OCI-LY7 (cell line): ENCODE results near the gene REXO1. TPM values are rescaled to one million over a fixed set of nuclear protein-coding genes. Genes with fewer than 3 reads are reported as not detected.

Experiments used
- BruUV-seq: library from RNA; stranded (reverse); fragments of 400-500 nt; replicated peaks from 2 replicates; lab custom pipeline; 2021; lab: Mats Ljungman, UMichigan
- CTCF ChIA-PET: fragments of 300-600 bp; sonication (Branson Sonifier 250); formaldehyde crosslinking; loops from one replicate; lab custom pipeline; 2022; ENCODE audit warnings: antibody characterized with exemption; ENCODE audit not compliant: unreplicated experiment; lab: Charles Lee
- POLR2A ChIA-PET: fragments of 300-600 bp; sonication (Branson Sonifier 250); formaldehyde crosslinking; loops from one replicate; lab custom pipeline; 2022; ENCODE audit warnings: antibody characterized with exemption; lab: Charles Lee
- DNase-seq: peaks from one replicate; pipeline ENCODE4 v3.0.0-alpha.2; 2015; ENCODE audit warnings: low spot score
- H2AFZ ChIP-seq: fragments of 200-600 bp; sonication (generic), shearing (Covaris generic); 2 replicates; pipeline ENCODE4 v1.6.1; 2014; ENCODE audit warnings: mild to moderate bottlenecking, antibody characterized with exemption, low read length, moderate library complexity
- H3K27ac ChIP-seq: fragments of 200-600 bp; sonication (generic); 2 replicates; pipeline ENCODE4 v1.5.1; 2014; ENCODE audit warnings: mixed run types, low read depth, mild to moderate bottlenecking, moderate library complexity, low read length, inconsistent platforms; ENCODE audit not compliant: poor library complexity, severe bottlenecking
- H3K36me3 ChIP-seq: fragments of 200-600 bp; sonication (generic); 2 replicates; pipeline ENCODE4 v1.6.1; 2014; ENCODE audit warnings: mild to moderate bottlenecking, antibody characterized with exemption, low read length, moderate library complexity, mixed read lengths; ENCODE audit not compliant: insufficient read depth
- H3K4me1 ChIP-seq: fragments of 200-600 bp; sonication (generic); 2 replicates; pipeline ENCODE4 v1.5.1; 2014; ENCODE audit warnings: mild to moderate bottlenecking, low read length; ENCODE audit not compliant: insufficient read depth, poor library complexity, severe bottlenecking
- H3K4me2 ChIP-seq: fragments of 200-600 bp; sonication (generic); 2 replicates; pipeline ENCODE4 v1.6.1; 2014; ENCODE audit warnings: mild to moderate bottlenecking, low read length
- H3K4me3 ChIP-seq: fragments of 200-600 bp; sonication (generic); 2 replicates; pipeline ENCODE4 v1.5.1; 2014; ENCODE audit warnings: mild to moderate bottlenecking, low read depth, low read length; ENCODE audit not compliant: poor library complexity, severe bottlenecking
- H3K79me2 ChIP-seq: fragments of 200-600 bp; sonication (generic); 2 replicates; pipeline ENCODE4 v1.6.1; 2016; ENCODE audit warnings: low read depth, mild to moderate bottlenecking, low read length, moderate library complexity, mixed read lengths; ENCODE audit not compliant: insufficient read depth
- H3K9me2 ChIP-seq: fragments of 200-600 bp; sonication (generic); 2 replicates; pipeline ENCODE4 v1.6.1; 2016; ENCODE audit warnings: mild to moderate bottlenecking, low read length, mixed read lengths; ENCODE audit not compliant: insufficient read depth
- H3K9me3 ChIP-seq: fragments of 200-600 bp; sonication (generic); 2 replicates; pipeline ENCODE4 v1.6.1; 2014; ENCODE audit warnings: mild to moderate bottlenecking, mixed run types, low read length, mixed read lengths
- H4K20me1 ChIP-seq: fragments of 200-600 bp; sonication (generic); 2 replicates; pipeline ENCODE4 v1.6.1; 2014; ENCODE audit warnings: mild to moderate bottlenecking, antibody characterized with exemption, low read length, moderate library complexity, mixed read lengths; ENCODE audit not compliant: insufficient read depth
- CTCF ChIP-seq: fragments of 200-600 bp; sonication (generic); conservative IDR thresholded peaks from 2 replicates; pipeline ENCODE4 v1.5.1; 2014; ENCODE audit warnings: mild to moderate bottlenecking, antibody characterized with exemption, low read length, moderate library complexity, mixed read lengths
- EZH2phosphoT487 ChIP-seq: fragments of 200-600 bp; sonication (generic); IDR thresholded peaks from 2 replicates; pipeline ENCODE4 v1.6.1; 2018; ENCODE audit warnings: low read depth, borderline replicate concordance, mild to moderate bottlenecking, mixed run types, antibody characterized with exemption, low read length, moderate library complexity, mixed read lengths
- intact Hi-C: fragments of 100-400 bp; cut with micrococcal nuclease; formaldehyde crosslinking; loops from one replicate; pipeline ENCODE4 v1.10.0; 2022; ENCODE audit not compliant: unreplicated experiment
- total RNA-seq, 2 experiments: library from RNA; depleted of rRNA in 1 of 2; stranded (reverse); fragments of >200 nt in 1 of 2; shearing (Covaris generic) in 1 of 2; gene quantifications; 2 replicates each; pipeline ENCODE4 v1.2.3, GENCODE V29; 2014 to 2022

REXO1 gene
- total RNA-seq, 2 experiments from 2014 or later: 24.0 to 52.8 TPM

GRCh38 chr19:1854542-1855039 is 6.3 kb upstream of the REXO1 start:
- Histone ChIP-seq H3K4me3 (peak overlapping the region; percentile 68), H3K4me1 (peaks cover 67% of the 10 kb centered on the region), H3K36me3 (peaks cover 24% of the 10 kb centered on the region), H3K27ac (peak overlapping the region; percentile 86), H3K9me3 (no peaks in the 10 kb centered on the region), H2AFZ (no peak overlapping the region), H3K9me2 (no peaks in the 10 kb centered on the region), H4K20me1 (peaks cover 14% of the 10 kb centered on the region; the same call in 1 of the 2 replicates), H3K79me2 (peaks cover 65% of the 10 kb centered on the region), H3K4me2 (peak overlapping the region; percentile 98)
- POLR2A ChIA-PET: interaction anchor here (0.6 kb wide), 2 partner anchors 11 to 1112 kb away, joined by 3 to 4 read pairs; no protein-coding TSS in a partner anchor
- DNase-seq: no peak
- CTCF ChIA-PET: interaction anchor here (0.6 kb wide), 1 partner anchor 401 kb away, joined by 6 read pairs; the partner anchor contains the start of gene JSRP1
- BruUV-seq: no TSS peak
- intact Hi-C loops: no loop called here
- TF ChIP-seq EZH2phosphoT487 (no peak), CTCF (0 out of 2 replicates have a peak, but pooled peaks have one; percentile 19)

- Histone ChIP-seq H4K20me1 (peaks cover 13% of the 10 kb centered on the region; the same call in 1 of the 2 replicates), H3K9me3 (no peaks in the 10 kb centered on the region), H3K4me3 (no peak overlapping the region), H2AFZ (no peak overlapping the region), H3K79me2 (peaks cover 60% of the 10 kb centered on the region), H3K4me1 (peaks cover 66% of the 10 kb centered on the region), H3K9me2 (no peaks in the 10 kb centered on the region), H3K27ac (peak overlapping the region; percentile 67), H3K36me3 (peaks cover 24% of the 10 kb centered on the region), H3K4me2 (peak overlapping the region; percentile 40)
- TF ChIP-seq EZH2phosphoT487 (no peak), CTCF (no peak)
- DNase-seq: no peak
- BruUV-seq: no TSS peak
- ChIA-PET CTCF (no interaction called here), POLR2A (interaction anchor here (0.6 kb wide), 1 partner anchor 1113 kb away, joined by 3 read pairs; no protein-coding TSS in a partner anchor)
- intact Hi-C loops: no loop called here
Observed at GRCh38 chr19:1854039-1854541, 5.8 kb upstream of the REXO1 start.
